Liver (tissue), 9 donors: Measurements from ENCODE around the gene TPRKB. TPM values are rescaled to one million over a fixed set of nuclear protein-coding genes. Genes with fewer than 3 reads are reported as not detected.
"Not testable (repeated sequence)": the region's sequence is repeated elsewhere in the genome, so short reads cannot be mapped to it uniquely, and the experiment has no call there.

ENCODE experiments used
- DNase-seq: peaks from one replicate; pipeline ENCODE4 v3.0.0-alpha.2; 2017; ENCODE audit warnings: low spot score
- H3K27ac ChIP-seq, 2 donors: one replicate each; pipeline ENCODE4 v1.7.0; 2013; ENCODE audit warnings: inconsistent platforms in 2 of 2, low read length in 2 of 2, control low read depth in 1 of 2, low read depth in 1 of 2, mild to moderate bottlenecking in 1 of 2
- H3K27me3 ChIP-seq, 4 donors: one replicate each; pipeline versions ENCODE4 v1.6.1 to v1.7.0; 2013; ENCODE audit warnings: low read length in 3 of 4, inconsistent platforms in 1 of 4, mild to moderate bottlenecking in 1 of 4, moderate library complexity in 1 of 4; ENCODE audit not compliant: control insufficient read depth in 4 of 4, insufficient read depth in 4 of 4
- H3K36me3 ChIP-seq, 4 donors: one replicate each; pipeline versions ENCODE4 v1.6.1 to v1.7.0; 2013; ENCODE audit warnings: low read length in 3 of 4, mild to moderate bottlenecking in 3 of 4, low read depth in 1 of 4, moderate library complexity in 1 of 4; ENCODE audit not compliant: control insufficient read depth in 4 of 4, insufficient read depth in 3 of 4
- H3K4me1 ChIP-seq, 4 donors: one replicate each; pipeline versions ENCODE4 v1.6.1 to v1.7.0; 2013; ENCODE audit warnings: low read length in 3 of 4, mild to moderate bottlenecking in 3 of 4, moderate library complexity in 1 of 4; ENCODE audit not compliant: control insufficient read depth in 4 of 4, insufficient read depth in 4 of 4
- H3K4me3 ChIP-seq, 3 donors: one replicate each; pipeline versions ENCODE4 v1.6.1 to v1.7.0; 2013; ENCODE audit warnings: low read length in 3 of 3, control low read depth in 1 of 3, low read depth in 1 of 3, mild to moderate bottlenecking in 1 of 3
- H3K9ac ChIP-seq, 2 donors: one replicate each; pipeline ENCODE4 v1.7.0; 2013; ENCODE audit warnings: low read length in 2 of 2, mild to moderate bottlenecking in 2 of 2, moderate library complexity in 2 of 2, control low read depth in 1 of 2, low read depth in 1 of 2
- H3K9me3 ChIP-seq, 4 donors: one replicate each; pipeline versions ENCODE4 v1.6.1 to v1.7.0; 2013; ENCODE audit warnings: low read length in 3 of 4; ENCODE audit not compliant: control insufficient read depth in 4 of 4
- EGR1 ChIP-seq, 2 donors: IDR thresholded peaks; 2 replicates each; pipeline ENCODE4 v1.6.1; 2016 to 2018; ENCODE audit warnings: antibody characterized with exemption in 2 of 2, low read depth in 2 of 2
- FOXA1 ChIP-seq: IDR thresholded peaks from 2 replicates; pipeline ENCODE4 v1.6.1; 2016; ENCODE audit warnings: antibody characterized with exemption
- FOXA2 ChIP-seq: IDR thresholded peaks from 2 replicates; pipeline ENCODE4 v1.6.1; 2016; ENCODE audit warnings: antibody characterized with exemption
- GABPA ChIP-seq, 2 donors: IDR thresholded peaks in 1 of 2; conservative IDR thresholded peaks in 1 of 2; 2 replicates each; pipeline ENCODE4 v1.6.1; 2016; ENCODE audit warnings: antibody characterized with exemption in 2 of 2, mild to moderate bottlenecking in 1 of 2, moderate library complexity in 1 of 2
- HNF4A ChIP-seq, 2 donors: conservative IDR thresholded peaks; 2 replicates each; pipeline ENCODE4 v1.6.1; 2016; ENCODE audit warnings: antibody characterized with exemption in 2 of 2, mild to moderate bottlenecking in 2 of 2
- HNF4G ChIP-seq: IDR thresholded peaks from 2 replicates; pipeline ENCODE4 v1.6.1; 2016; ENCODE audit warnings: antibody characterized with exemption
- JUND ChIP-seq, 2 donors: IDR thresholded peaks; 2 replicates each; pipeline ENCODE4 v1.6.1; 2016; ENCODE audit warnings: antibody characterized with exemption in 2 of 2
- NR2F2 ChIP-seq: IDR thresholded peaks from 2 replicates; pipeline ENCODE4 v1.6.1; 2016; ENCODE audit warnings: antibody characterized with exemption
- RAD21 ChIP-seq, 2 donors: IDR thresholded peaks; 2 replicates each; pipeline ENCODE4 v1.6.1; 2016; ENCODE audit warnings: antibody characterized with exemption in 2 of 2, mild to moderate bottlenecking in 2 of 2
- RXRA ChIP-seq, 2 donors: IDR thresholded peaks; 2 replicates each; pipeline ENCODE4 v1.6.1; 2017 to 2018; ENCODE audit warnings: antibody characterized with exemption in 2 of 2, mild to moderate bottlenecking in 1 of 2
- SP1 ChIP-seq: IDR thresholded peaks from 2 replicates; pipeline ENCODE4 v1.6.1; 2018; ENCODE audit warnings: antibody characterized with exemption, mild to moderate bottlenecking
- TAF1 ChIP-seq: conservative IDR thresholded peaks from 2 replicates; pipeline ENCODE4 v1.6.1; 2016; ENCODE audit warnings: antibody characterized with exemption, mild to moderate bottlenecking
- YY1 ChIP-seq: IDR thresholded peaks from 2 replicates; pipeline ENCODE4 v1.6.1; 2016; ENCODE audit warnings: antibody characterized with exemption, mild to moderate bottlenecking
- WGBS: extraction: QIAGEN DNeasy Blood & Tissue Kit; methylation state at CpG from one replicate; pipeline ENCODE4 v1.1.7; 2013; 5-methylcytosine and 5-hydroxymethylcytosine counted together
- polyA plus RNA-seq, 2 donors: library from polyadenylated mRNA; stranded (reverse) in 1 of 2; unstranded in 1 of 2; fragments of 200-250 nt in 1 of 2; fragments of >200 nt in 1 of 2; fragmentation: Nextera tagmentation in 1 of 2; extraction: Ambion mirVana in 1 of 2; gene quantifications; one replicate each; pipeline versions ENCODE4 v1.2.1 to v1.2.3, GENCODE V29; 2013 to 2015
- total RNA-seq, 2 donors: library from RNA; depleted of rRNA; stranded (reverse); fragments of >200 nt; gene quantifications; one replicate each; pipeline ENCODE4 v1.2.3, GENCODE V29; 2014
- TF ChIP-seq, protein P1 (sequence below): IDR thresholded peaks from 2 replicates; pipeline ENCODE4 v1.6.1; 2016; ENCODE audit warnings: antibody characterized with exemption
- TF ChIP-seq, protein P2 (sequence below): fragments of 150-350 bp; IDR thresholded peaks from 2 replicates; pipeline ENCODE4 v1.5.1; 2017; ENCODE audit warnings: improper control_type of control experiment, low read depth, low read length; ENCODE audit not compliant: missing input control
- TF ChIP-seq, protein P3 (sequence below): IDR thresholded peaks from 2 replicates; pipeline ENCODE4 v1.6.1; 2016; ENCODE audit warnings: antibody characterized with exemption, mild to moderate bottlenecking
- TF ChIP-seq, protein P4 (sequence below): IDR thresholded peaks from 2 replicates; pipeline ENCODE4 v1.6.1; 2016; ENCODE audit warnings: antibody characterized with exemption
- TF ChIP-seq, protein P5 (sequence below): IDR thresholded peaks from 2 replicates; pipeline ENCODE4 v1.6.1; 2016; ENCODE audit warnings: antibody characterized with exemption
- donor health status: healthy.
- donor health status: healthy.
- donor health status: healthy.
- donor health status: healthy.
- donor health status: healthy.

Gene TPRKB
- total and polyA plus RNA-seq, 4 donors: 16.2 to 27.7 (median 17.0) TPM

DNA sequence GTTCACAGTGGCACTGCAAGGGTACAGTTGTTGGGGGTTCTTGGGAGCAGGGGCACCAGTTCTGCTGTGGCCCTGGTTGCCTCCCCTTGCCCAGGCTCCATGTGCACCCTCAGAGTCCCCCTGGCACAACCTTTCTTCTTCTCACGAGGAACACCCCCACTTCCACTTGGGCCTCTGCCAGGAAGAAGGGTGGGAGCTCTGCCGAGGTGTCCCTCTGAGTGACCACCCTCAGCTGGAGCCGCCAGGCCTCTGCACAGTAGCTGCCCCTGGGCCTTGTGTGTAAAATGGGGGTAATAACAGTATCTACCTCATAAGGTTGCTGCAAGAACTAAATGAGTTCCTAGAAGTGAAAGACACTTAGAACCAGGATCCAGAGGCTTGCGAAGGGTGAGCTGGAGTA, 8.4 kb downstream of the TPRKB start:
- Histone ChIP-seq H3K4me1 (no peaks in the 10 kb centered on the region), H3K36me3 (peaks cover 1 to 35% (median 30%) of the 10 kb centered on the region in 4 donors), H3K9ac (no peak overlapping the region), H3K9me3 (no peaks in the 10 kb centered on the region), H3K27ac (no peak overlapping the region), H3K27me3 (no peaks in the 10 kb centered on the region), H3K4me3 (no peak overlapping the region)
- TF ChIP-seq GABPA (IDR thresholded peaks at IDR 0.05 in 1 of 2, conservative IDR thresholded peaks at IDR 0.05 in 1 of 2): no peak
- WGBS: 87% methylated on average over 4 of the region's 4 CpGs
- DNase-seq: no peak

DNA sequence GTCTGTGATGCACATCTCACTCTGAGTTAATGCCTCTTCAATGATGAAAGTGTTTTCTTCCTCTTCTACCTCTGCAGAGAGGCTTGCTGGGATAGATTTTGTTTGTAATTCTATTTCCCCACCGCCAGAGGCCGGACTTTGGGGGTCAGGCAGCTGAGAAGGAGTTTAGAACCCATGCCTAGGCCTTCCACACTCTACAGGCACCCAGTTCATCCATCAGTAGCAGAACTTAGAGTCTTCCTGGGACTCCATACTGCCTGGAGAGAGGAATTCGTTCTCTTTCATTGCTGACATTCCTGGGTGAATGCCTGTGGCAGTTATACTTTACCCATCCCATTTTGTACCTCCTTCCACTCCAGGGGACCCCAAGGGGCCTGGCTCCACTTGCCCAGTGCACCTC, 9.1 kb downstream of the TPRKB start:
- WGBS: 81% methylated on average over 3 of the region's 3 CpGs
- H3K27ac ChIP-seq: no peak overlapping the region
- no peaks in the 10 kb centered on the region for H3K4me1 ChIP-seq
- TF ChIP-seq RAD21 (IDR thresholded peaks at IDR 0.05) (no peak), EGR1 (IDR thresholded peaks at IDR 0.05; ENCODE audit: low read depth in 2 of 2) (no peak), NR2F2 (no peak), FOXA1 (no peak), JUND (IDR thresholded peaks at IDR 0.05) (no peak), HNF4A (conservative IDR thresholded peaks at IDR 0.05) (no peak), RXRA (IDR thresholded peaks at IDR 0.05) (no peak), SP1 (no peak), GABPA (IDR thresholded peaks at IDR 0.05 in 1 of 2, conservative IDR thresholded peaks at IDR 0.05 in 1 of 2) (no peak), FOXA2 (no peak), TAF1 (no peak), YY1 (no peak), HNF4G (no peak)
- TF ChIP-seq, protein P1, sequence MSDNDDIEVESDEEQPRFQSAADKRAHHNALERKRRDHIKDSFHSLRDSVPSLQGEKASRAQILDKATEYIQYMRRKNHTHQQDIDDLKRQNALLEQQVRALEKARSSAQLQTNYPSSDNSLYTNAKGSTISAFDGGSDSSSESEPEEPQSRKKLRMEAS: no peak
- TF ChIP-seq, protein P2, sequence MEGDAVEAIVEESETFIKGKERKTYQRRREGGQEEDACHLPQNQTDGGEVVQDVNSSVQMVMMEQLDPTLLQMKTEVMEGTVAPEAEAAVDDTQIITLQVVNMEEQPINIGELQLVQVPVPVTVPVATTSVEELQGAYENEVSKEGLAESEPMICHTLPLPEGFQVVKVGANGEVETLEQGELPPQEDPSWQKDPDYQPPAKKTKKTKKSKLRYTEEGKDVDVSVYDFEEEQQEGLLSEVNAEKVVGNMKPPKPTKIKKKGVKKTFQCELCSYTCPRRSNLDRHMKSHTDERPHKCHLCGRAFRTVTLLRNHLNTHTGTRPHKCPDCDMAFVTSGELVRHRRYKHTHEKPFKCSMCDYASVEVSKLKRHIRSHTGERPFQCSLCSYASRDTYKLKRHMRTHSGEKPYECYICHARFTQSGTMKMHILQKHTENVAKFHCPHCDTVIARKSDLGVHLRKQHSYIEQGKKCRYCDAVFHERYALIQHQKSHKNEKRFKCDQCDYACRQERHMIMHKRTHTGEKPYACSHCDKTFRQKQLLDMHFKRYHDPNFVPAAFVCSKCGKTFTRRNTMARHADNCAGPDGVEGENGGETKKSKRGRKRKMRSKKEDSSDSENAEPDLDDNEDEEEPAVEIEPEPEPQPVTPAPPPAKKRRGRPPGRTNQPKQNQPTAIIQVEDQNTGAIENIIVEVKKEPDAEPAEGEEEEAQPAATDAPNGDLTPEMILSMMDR: no peak
- TF ChIP-seq, protein P3, sequence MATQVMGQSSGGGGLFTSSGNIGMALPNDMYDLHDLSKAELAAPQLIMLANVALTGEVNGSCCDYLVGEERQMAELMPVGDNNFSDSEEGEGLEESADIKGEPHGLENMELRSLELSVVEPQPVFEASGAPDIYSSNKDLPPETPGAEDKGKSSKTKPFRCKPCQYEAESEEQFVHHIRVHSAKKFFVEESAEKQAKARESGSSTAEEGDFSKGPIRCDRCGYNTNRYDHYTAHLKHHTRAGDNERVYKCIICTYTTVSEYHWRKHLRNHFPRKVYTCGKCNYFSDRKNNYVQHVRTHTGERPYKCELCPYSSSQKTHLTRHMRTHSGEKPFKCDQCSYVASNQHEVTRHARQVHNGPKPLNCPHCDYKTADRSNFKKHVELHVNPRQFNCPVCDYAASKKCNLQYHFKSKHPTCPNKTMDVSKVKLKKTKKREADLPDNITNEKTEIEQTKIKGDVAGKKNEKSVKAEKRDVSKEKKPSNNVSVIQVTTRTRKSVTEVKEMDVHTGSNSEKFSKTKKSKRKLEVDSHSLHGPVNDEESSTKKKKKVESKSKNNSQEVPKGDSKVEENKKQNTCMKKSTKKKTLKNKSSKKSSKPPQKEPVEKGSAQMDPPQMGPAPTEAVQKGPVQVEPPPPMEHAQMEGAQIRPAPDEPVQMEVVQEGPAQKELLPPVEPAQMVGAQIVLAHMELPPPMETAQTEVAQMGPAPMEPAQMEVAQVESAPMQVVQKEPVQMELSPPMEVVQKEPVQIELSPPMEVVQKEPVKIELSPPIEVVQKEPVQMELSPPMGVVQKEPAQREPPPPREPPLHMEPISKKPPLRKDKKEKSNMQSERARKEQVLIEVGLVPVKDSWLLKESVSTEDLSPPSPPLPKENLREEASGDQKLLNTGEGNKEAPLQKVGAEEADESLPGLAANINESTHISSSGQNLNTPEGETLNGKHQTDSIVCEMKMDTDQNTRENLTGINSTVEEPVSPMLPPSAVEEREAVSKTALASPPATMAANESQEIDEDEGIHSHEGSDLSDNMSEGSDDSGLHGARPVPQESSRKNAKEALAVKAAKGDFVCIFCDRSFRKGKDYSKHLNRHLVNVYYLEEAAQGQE: no peak
- TF ChIP-seq, protein P4, sequence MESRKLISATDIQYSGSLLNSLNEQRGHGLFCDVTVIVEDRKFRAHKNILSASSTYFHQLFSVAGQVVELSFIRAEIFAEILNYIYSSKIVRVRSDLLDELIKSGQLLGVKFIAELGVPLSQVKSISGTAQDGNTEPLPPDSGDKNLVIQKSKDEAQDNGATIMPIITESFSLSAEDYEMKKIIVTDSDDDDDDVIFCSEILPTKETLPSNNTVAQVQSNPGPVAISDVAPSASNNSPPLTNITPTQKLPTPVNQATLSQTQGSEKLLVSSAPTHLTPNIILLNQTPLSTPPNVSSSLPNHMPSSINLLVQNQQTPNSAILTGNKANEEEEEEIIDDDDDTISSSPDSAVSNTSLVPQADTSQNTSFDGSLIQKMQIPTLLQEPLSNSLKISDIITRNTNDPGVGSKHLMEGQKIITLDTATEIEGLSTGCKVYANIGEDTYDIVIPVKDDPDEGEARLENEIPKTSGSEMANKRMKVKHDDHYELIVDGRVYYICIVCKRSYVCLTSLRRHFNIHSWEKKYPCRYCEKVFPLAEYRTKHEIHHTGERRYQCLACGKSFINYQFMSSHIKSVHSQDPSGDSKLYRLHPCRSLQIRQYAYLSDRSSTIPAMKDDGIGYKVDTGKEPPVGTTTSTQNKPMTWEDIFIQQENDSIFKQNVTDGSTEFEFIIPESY: no peak
- TF ChIP-seq, protein P5, sequence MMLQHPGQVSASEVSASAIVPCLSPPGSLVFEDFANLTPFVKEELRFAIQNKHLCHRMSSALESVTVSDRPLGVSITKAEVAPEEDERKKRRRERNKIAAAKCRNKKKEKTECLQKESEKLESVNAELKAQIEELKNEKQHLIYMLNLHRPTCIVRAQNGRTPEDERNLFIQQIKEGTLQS: no peak
- no peaks in the 10 kb centered on the region for H3K9me3 ChIP-seq
- peaks cover 1 to 32% (median 26%) of the 10 kb centered on the region in 4 donors for H3K36me3 ChIP-seq
- no peaks in the 10 kb centered on the region for H3K27me3 ChIP-seq
- no peak for DNase-seq
- no peak overlapping the region for H3K9ac ChIP-seq
- H3K4me3 ChIP-seq: no peak overlapping the region

DNA sequence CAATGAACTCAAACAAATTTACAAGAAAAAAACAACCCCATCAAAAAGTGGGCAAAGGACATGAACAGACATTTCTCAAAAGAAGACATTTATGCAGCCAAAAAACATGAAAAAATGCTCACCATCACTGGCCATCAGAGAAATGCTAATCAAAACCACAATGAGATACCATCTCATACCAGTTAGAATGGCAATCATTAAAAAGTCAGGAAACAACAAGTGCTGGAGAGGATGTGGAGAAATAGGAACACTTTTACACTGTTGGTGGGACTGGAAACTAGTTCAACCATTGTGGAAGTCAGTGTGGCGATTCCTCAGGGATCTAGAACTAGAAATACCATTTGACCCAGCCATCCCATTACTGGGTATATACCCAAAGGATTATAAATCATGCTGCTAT, 10.5 kb downstream of the TPRKB start:
- H3K36me3 ChIP-seq: peaks cover 1 to 19% (median 16%) of the 10 kb centered on the region in 4 donors
- H3K4me3 ChIP-seq, H3K9ac ChIP-seq, H3K27me3 ChIP-seq, H3K4me1 ChIP-seq, DNase-seq, H3K27ac ChIP-seq, H3K9me3 ChIP-seq: not testable (repeated sequence)
- no CpG with 5 or more reads among the region's 1 CpG for WGBS
